T-helper 2 cell treated with Interferon-gamma antibody and Interleukin-4, amounts not matched to agents 5 μg/mL and 100 μg/mL, for 36 hours (primary cell): Measurements from ENCODE around the gene TEX36.
"Not testable (repeated sequence)": the region's sequence is repeated elsewhere in the genome, so short reads cannot be mapped to it uniquely, and the experiment has no call there.

Experiments
- DNase-seq: peaks from one replicate; pipeline ENCODE4 v3.0.0; 2021; ENCODE audit warnings: low spot score
- H3K27ac Mint-ChIP-seq: one replicate; pipeline ENCODE4 v1.8.0; 2021; ENCODE audit warnings: mild to moderate bottlenecking, mixed read lengths
- H3K27me3 Mint-ChIP-seq: one replicate; pipeline ENCODE4 v1.8.0; 2021; ENCODE audit warnings: low read depth, mixed read lengths
- H3K36me3 Mint-ChIP-seq: one replicate; pipeline ENCODE4 v1.8.0; 2021; ENCODE audit warnings: low read depth, mixed read lengths
- H3K4me1 Mint-ChIP-seq: one replicate; pipeline ENCODE4 v1.8.0; 2021; ENCODE audit warnings: low read depth, mixed read lengths
- H3K4me3 Mint-ChIP-seq: one replicate; pipeline ENCODE4 v1.8.0; 2022; ENCODE audit warnings: mild to moderate bottlenecking, moderate library complexity, mixed read lengths
- H3K9me3 Mint-ChIP-seq: one replicate; pipeline ENCODE4 v1.8.0; 2021; ENCODE audit warnings: mixed read lengths

TEX36 gene

GRCh38 chr10:125700355-125700911, 17.5 kb upstream of the TEX36 start:
- Mint-ChIP-seq H3K9me3 (peaks cover 3% of the 10 kb centered on the region), H3K27ac (no peak overlapping the region), H3K4me3 (no peak overlapping the region), H3K4me1 (no peaks in the 10 kb centered on the region), H3K36me3 (no peaks in the 10 kb centered on the region), H3K27me3 (no peaks in the 10 kb centered on the region)
- DNase-seq: no peak

GRCh38 chr10:125699562-125700143, 16.7 kb upstream of the TEX36 start:
- H3K4me1 Mint-ChIP-seq: no peaks in the 10 kb centered on the region
- no peak overlapping the region for H3K4me3 Mint-ChIP-seq
- no peak for DNase-seq
- H3K27me3 Mint-ChIP-seq: no peaks in the 10 kb centered on the region
- peaks cover 3% of the 10 kb centered on the region for H3K9me3 Mint-ChIP-seq
- no peak overlapping the region for H3K27ac Mint-ChIP-seq
- H3K36me3 Mint-ChIP-seq: no peaks in the 10 kb centered on the region

- Mint-ChIP-seq H3K27me3 (no peaks in the 10 kb centered on the region), H3K4me3 (no peak overlapping the region), H3K27ac (no peak overlapping the region), H3K36me3 (no peaks in the 10 kb centered on the region), H3K4me1 (no peaks in the 10 kb centered on the region), H3K9me3 (peaks cover 3% of the 10 kb centered on the region)
- DNase-seq: no peak
These were observed 15.6 kb upstream of the TEX36 start for GRCh38 chr10:125698481-125698998.

- not testable (repeated sequence) for H3K27me3 Mint-ChIP-seq, H3K36me3 Mint-ChIP-seq, H3K9me3 Mint-ChIP-seq, H3K4me1 Mint-ChIP-seq, H3K4me3 Mint-ChIP-seq, DNase-seq, H3K27ac Mint-ChIP-seq
These were observed 13.9 kb upstream of the TEX36 start for GRCh38 chr10:125696884-125697283.

GRCh38 chr10:125694883-125695282, 11.9 kb upstream of the TEX36 start:
- Mint-ChIP-seq H3K27ac (no peak overlapping the region), H3K4me1 (no peaks in the 10 kb centered on the region), H3K4me3 (no peak overlapping the region), H3K9me3 (no peaks in the 10 kb centered on the region), H3K27me3 (peaks cover 2% of the 10 kb centered on the region), H3K36me3 (no peaks in the 10 kb centered on the region)
- DNase-seq: no peak

- no peaks in the 10 kb centered on the region for H3K9me3 Mint-ChIP-seq
- DNase-seq: no peak
- H3K36me3 Mint-ChIP-seq: no peaks in the 10 kb centered on the region
- no peaks in the 10 kb centered on the region for H3K4me1 Mint-ChIP-seq
- H3K4me3 Mint-ChIP-seq: no peak overlapping the region
- peaks cover 2% of the 10 kb centered on the region for H3K27me3 Mint-ChIP-seq
- no peak overlapping the region for H3K27ac Mint-ChIP-seq
These were observed 10.5 kb upstream of the TEX36 start for GRCh38 chr10:125693524-125693847.

GRCh38 chr10:125692601-125693523, 9.9 kb upstream of the TEX36 start:
- Mint-ChIP-seq H3K4me1 (no peaks in the 10 kb centered on the region), H3K4me3 (no peak overlapping the region), H3K36me3 (no peaks in the 10 kb centered on the region), H3K27ac (no peak overlapping the region), H3K9me3 (no peaks in the 10 kb centered on the region), H3K27me3 (peaks cover 2% of the 10 kb centered on the region)
- DNase-seq: no peak

GRCh38 chr10:125692196-125692595, 9.2 kb upstream of the TEX36 start:
- peaks cover 2% of the 10 kb centered on the region for H3K27me3 Mint-ChIP-seq
- H3K27ac Mint-ChIP-seq: no peak overlapping the region
- no peak for DNase-seq
- H3K9me3 Mint-ChIP-seq: no peaks in the 10 kb centered on the region
- no peaks in the 10 kb centered on the region for H3K4me1 Mint-ChIP-seq
- H3K4me3 Mint-ChIP-seq: no peak overlapping the region
- no peaks in the 10 kb centered on the region for H3K36me3 Mint-ChIP-seq

GRCh38 chr10:125691160-125691981, 8.4 kb upstream of the TEX36 start:
- H3K36me3 Mint-ChIP-seq: no peaks in the 10 kb centered on the region
- no peak overlapping the region for H3K27ac Mint-ChIP-seq
- DNase-seq: no peak
- no peak overlapping the region for H3K4me3 Mint-ChIP-seq
- H3K27me3 Mint-ChIP-seq: peaks cover 2% of the 10 kb centered on the region
- no peaks in the 10 kb centered on the region for H3K4me1 Mint-ChIP-seq
- H3K9me3 Mint-ChIP-seq: no peaks in the 10 kb centered on the region

GRCh38 chr10:125689955-125690569, 7.1 kb upstream of the TEX36 start:
- Mint-ChIP-seq H3K4me1 (no peaks in the 10 kb centered on the region), H3K4me3 (no peak overlapping the region), H3K36me3 (no peaks in the 10 kb centered on the region)

GRCh38 chr10:125687507-125688185, 4.7 kb upstream of the TEX36 start:
- Mint-ChIP-seq H3K36me3 (no peaks in the 10 kb centered on the region), H3K27ac (no peak overlapping the region), H3K27me3 (peaks cover 2% of the 10 kb centered on the region), H3K9me3 (no peaks in the 10 kb centered on the region), H3K4me3 (no peak overlapping the region), H3K4me1 (no peaks in the 10 kb centered on the region)
- no peak for DNase-seq

More at GRCh38 chr10:125689955-125690569, 7.1 kb upstream of the TEX36 start:
- no peak for DNase-seq
- H3K27ac Mint-ChIP-seq: no peak overlapping the region
- no peaks in the 10 kb centered on the region for H3K9me3 Mint-ChIP-seq
- H3K27me3 Mint-ChIP-seq: peaks cover 2% of the 10 kb centered on the region

GRCh38 chr10:125684581-125684980, 1.6 kb upstream of the TEX36 start:
- no peaks in the 10 kb centered on the region for H3K27me3 Mint-ChIP-seq

GRCh38 chr10:125683821-125684220, 858 bp upstream of the TEX36 start:
- no peak overlapping the region for H3K4me3 Mint-ChIP-seq
- no peaks in the 10 kb centered on the region for H3K36me3 Mint-ChIP-seq
- no peak for DNase-seq
- H3K4me1 Mint-ChIP-seq: no peaks in the 10 kb centered on the region
- H3K27ac Mint-ChIP-seq: no peak overlapping the region
- H3K9me3 Mint-ChIP-seq: peaks cover 4% of the 10 kb centered on the region
- H3K27me3 Mint-ChIP-seq: no peaks in the 10 kb centered on the region

More at GRCh38 chr10:125684581-125684980, 1.6 kb upstream of the TEX36 start:
- Mint-ChIP-seq H3K4me3 (no peak overlapping the region), H3K9me3 (peaks cover 3% of the 10 kb centered on the region), H3K36me3 (no peaks in the 10 kb centered on the region), H3K27ac (no peak overlapping the region), H3K4me1 (no peaks in the 10 kb centered on the region)
- DNase-seq: no peak
